Calu3 (cell line): ENCODE data around the gene CTBP1. TPM values are rescaled to one million over a fixed set of nuclear protein-coding genes. Genes with fewer than 3 reads are reported as not detected.

Experiments
- BruUV-seq: library from RNA; stranded (reverse); fragments of 400-500 nt; replicated peaks from 2 replicates; lab custom pipeline; 2021; lab: Mats Ljungman, UMichigan
- CTCF ChIA-PET: fragments of 300-600 bp; sonication (Branson Sonifier 250); formaldehyde crosslinking; loops from one replicate; lab custom pipeline; 2022; ENCODE audit warnings: antibody characterized with exemption; lab: Charles Lee
- DNase-seq: peaks from one replicate; pipeline ENCODE4 v3.0.0; 2022
- H3K27ac Mint-ChIP-seq: one replicate; pipeline ENCODE4 v1.8.0; 2022; ENCODE audit warnings: mixed read lengths; ENCODE audit not compliant: unreplicated experiment
- H3K27me3 Mint-ChIP-seq: one replicate; pipeline ENCODE4 v1.8.0; 2022; ENCODE audit warnings: mixed read lengths; ENCODE audit not compliant: unreplicated experiment
- H3K36me3 Mint-ChIP-seq: one replicate; pipeline ENCODE4 v1.8.0; 2022; ENCODE audit warnings: mild to moderate bottlenecking, moderate library complexity, mixed read lengths; ENCODE audit not compliant: insufficient read depth, unreplicated experiment
- H3K4me1 Mint-ChIP-seq: one replicate; pipeline ENCODE4 v1.8.0; 2022; ENCODE audit warnings: mild to moderate bottlenecking, low read depth, mixed read lengths; ENCODE audit not compliant: unreplicated experiment
- H3K4me3 Mint-ChIP-seq: one replicate; pipeline ENCODE4 v1.8.0; 2022; ENCODE audit warnings: mild to moderate bottlenecking, low read depth, moderate library complexity, mixed read lengths; ENCODE audit not compliant: unreplicated experiment
- H3K9me3 Mint-ChIP-seq: one replicate; pipeline ENCODE4 v1.8.0; 2022; ENCODE audit warnings: low read depth, mixed read lengths; ENCODE audit not compliant: unreplicated experiment
- CTCF ChIP-seq: fragments of 200-600 bp; IDR thresholded peaks from one replicate; pipeline ENCODE4 v1.8.0; 2022; ENCODE audit warnings: antibody characterized with exemption; ENCODE audit not compliant: unreplicated experiment
- intact Hi-C: fragments of 100-400 bp; cut with micrococcal nuclease; formaldehyde crosslinking; loops from one replicate; pipeline ENCODE4 v1.10.0; 2022; ENCODE audit not compliant: unreplicated experiment
- total RNA-seq: library from RNA; stranded (reverse); gene quantifications from 2 replicates; pipeline ENCODE4 v1.2.3, GENCODE V29; 2022

CTBP1 gene
- total RNA-seq, 1 experiment from 2014 or later, result 115 TPM

GRCh38 chr4:1258457-1258856 is 9.5 kb upstream of the CTBP1 start:
- CTCF ChIA-PET, result no interaction called here
- no peak overlapping the region for H3K27ac Mint-ChIP-seq
- TF ChIP-seq CTCF, result no peak
- H3K9me3 Mint-ChIP-seq, result peaks cover 13% of the 10 kb centered on the region
- BruUV-seq, result no TSS peak
- H3K4me1 Mint-ChIP-seq, result no peaks in the 10 kb centered on the region
- H3K36me3 Mint-ChIP-seq, result no peaks in the 10 kb centered on the region
- H3K27me3 Mint-ChIP-seq, result no peaks in the 10 kb centered on the region
- DNase-seq, result no peak
- intact Hi-C loops, result no loop called here
- no peak overlapping the region for H3K4me3 Mint-ChIP-seq

DNA sequence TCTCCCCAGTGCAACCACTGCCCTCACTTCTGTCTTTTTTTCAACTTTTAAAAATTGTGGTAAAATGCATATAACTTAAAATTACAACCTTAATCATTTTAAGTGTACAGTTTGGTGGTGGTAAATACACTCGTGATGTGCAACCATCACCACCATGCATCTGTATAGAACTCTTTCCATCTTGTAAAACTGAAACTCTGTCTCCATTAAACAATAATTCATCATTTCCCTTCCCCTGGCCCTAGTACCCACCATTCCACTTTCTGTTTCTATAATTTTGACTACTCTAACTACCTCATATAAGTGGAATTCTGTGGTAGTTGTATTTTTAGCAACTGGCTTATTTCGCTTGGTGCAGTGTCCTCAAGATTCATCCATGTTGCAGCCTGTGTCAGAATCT is 6.8 kb upstream of the CTBP1 start:
- Mint-ChIP-seq H3K9me3 (peaks cover 15% of the 10 kb centered on the region), H3K27ac (no peak overlapping the region), H3K36me3 (peaks cover 5% of the 10 kb centered on the region), H3K4me3 (no peak overlapping the region), H3K27me3 (no peaks in the 10 kb centered on the region), H3K4me1 (no peaks in the 10 kb centered on the region)
- CTCF ChIA-PET, result no interaction called here
- no TSS peak for BruUV-seq
- DNase-seq, result no peak
- no peak for TF ChIP-seq CTCF
- intact Hi-C loops, result no loop called here

DNA sequence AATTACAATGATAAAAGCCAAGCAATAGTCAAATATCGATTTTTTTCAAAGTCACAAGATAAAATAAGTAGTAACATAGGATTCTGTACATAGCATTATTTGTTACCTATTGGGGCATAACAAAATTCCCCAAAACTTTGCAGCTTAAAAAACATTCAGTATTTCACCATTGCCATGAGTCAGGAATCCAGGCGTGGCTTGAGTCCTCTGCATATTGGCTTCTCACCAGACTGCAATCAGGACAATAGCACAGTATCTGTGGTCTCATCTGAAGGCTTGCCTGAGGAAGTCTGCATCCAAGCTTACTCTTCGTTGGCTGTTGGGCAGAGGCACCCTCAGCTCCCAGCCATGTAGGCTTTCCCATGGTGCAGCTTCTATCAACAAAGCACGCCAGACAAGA is 6.2 kb upstream of the CTBP1 start:
- TF ChIP-seq CTCF, result no peak
- H3K27me3 Mint-ChIP-seq, result no peaks in the 10 kb centered on the region
- no peaks in the 10 kb centered on the region for H3K4me1 Mint-ChIP-seq
- H3K36me3 Mint-ChIP-seq, result peaks cover 8% of the 10 kb centered on the region
- no peak for DNase-seq
- H3K9me3 Mint-ChIP-seq, result peaks cover 15% of the 10 kb centered on the region
- CTCF ChIA-PET, result no interaction called here
- BruUV-seq, result no TSS peak
- no peak overlapping the region for H3K4me3 Mint-ChIP-seq
- intact Hi-C loops, result no loop called here
- no peak overlapping the region for H3K27ac Mint-ChIP-seq

- DNase-seq, result no peak
- Mint-ChIP-seq H3K4me3 (no peak overlapping the region), H3K27ac (no peak overlapping the region), H3K4me1 (no peaks in the 10 kb centered on the region), H3K27me3 (no peaks in the 10 kb centered on the region), H3K9me3 (peaks cover 15% of the 10 kb centered on the region), H3K36me3 (peaks cover 16% of the 10 kb centered on the region)
- intact Hi-C loops, result no loop called here
- BruUV-seq, result no TSS peak
- CTCF ChIA-PET, result interaction anchor here (0.6 kb wide), 1 partner anchor 266 kb away, joined by 3 read pairs; no protein-coding TSS in a partner anchor
- TF ChIP-seq CTCF, result no peak
Observed at GRCh38 chr4:1253831-1254230, 4.9 kb upstream of the CTBP1 start.
